ENCODE measurements around the gene ZNF335. TPM values are rescaled to one million over a fixed set of nuclear protein-coding genes. Genes with fewer than 3 reads are reported as not detected.

The ZNF335 gene
- total RNA-seq, 3 donors from 2014 or later: 39.7 to 46.4 (median 41.6) TPM

- no peak for ATAC-seq
- H3K4me3 Mint-ChIP-seq: no peak overlapping the region
- H3K27me3 Mint-ChIP-seq (ENCODE audit: low read depth): no peaks in the 10 kb centered on the region
- H3K9me3 Mint-ChIP-seq: no peaks in the 10 kb centered on the region
- H3K4me1 Mint-ChIP-seq (ENCODE audit: low read depth): peaks cover 26% of the 10 kb centered on the region
- H3K36me3 Mint-ChIP-seq (ENCODE audit: insufficient read depth): peaks cover 32% of the 10 kb centered on the region
- DNase-seq: no peak
Measured at GRCh38 chr20:45945678-45946148, 26.3 kb downstream of the ZNF335 start.

GRCh38 chr20:45944965-45945677, 26.9 kb downstream of the ZNF335 start:
- Mint-ChIP-seq H3K27me3 (ENCODE audit: low read depth) (no peaks in the 10 kb centered on the region), H3K4me1 (ENCODE audit: low read depth) (peaks cover 26% of the 10 kb centered on the region), H3K4me3 (no peak overlapping the region), H3K9me3 (no peaks in the 10 kb centered on the region), H3K36me3 (ENCODE audit: insufficient read depth) (peaks cover 32% of the 10 kb centered on the region)
- DNase-seq (no peak), ATAC-seq (no peak)

GRCh38 chr20:45944151-45944964, 27.6 kb downstream of the ZNF335 start:
- peaks cover 26% of the 10 kb centered on the region for H3K4me1 Mint-ChIP-seq (ENCODE audit: low read depth)
- ATAC-seq (peak; percentile 47 to 62), DNase-seq (no peak)
- H3K27me3 Mint-ChIP-seq (ENCODE audit: low read depth): no peaks in the 10 kb centered on the region
- H3K9me3 Mint-ChIP-seq: no peaks in the 10 kb centered on the region
- H3K4me3 Mint-ChIP-seq: no peak overlapping the region
- H3K36me3 Mint-ChIP-seq (ENCODE audit: insufficient read depth): peaks cover 35% of the 10 kb centered on the region

- Mint-ChIP-seq H3K4me1 (ENCODE audit: low read depth) (peaks cover 26% of the 10 kb centered on the region), H3K4me3 (no peak overlapping the region), H3K9me3 (no peaks in the 10 kb centered on the region), H3K36me3 (ENCODE audit: insufficient read depth) (peaks cover 32% of the 10 kb centered on the region), H3K27me3 (ENCODE audit: low read depth) (no peaks in the 10 kb centered on the region)
- no peak for DNase-seq
- no peak for ATAC-seq
Measured at GRCh38 chr20:45943613-45944012, 28.4 kb downstream of the ZNF335 start.

- no peaks in the 10 kb centered on the region for H3K27me3 Mint-ChIP-seq (ENCODE audit: low read depth)
- H3K4me1 Mint-ChIP-seq (ENCODE audit: low read depth): peaks cover 37% of the 10 kb centered on the region
- DNase-seq (no peak), ATAC-seq (no peak)
- H3K4me3 Mint-ChIP-seq: no peak overlapping the region
- H3K9me3 Mint-ChIP-seq: no peaks in the 10 kb centered on the region
- peaks cover 37% of the 10 kb centered on the region for H3K36me3 Mint-ChIP-seq (ENCODE audit: insufficient read depth)
Measured at GRCh38 chr20:45940469-45940868, 31.5 kb downstream of the ZNF335 start.

- DNase-seq: no peak
- ATAC-seq: no peak
- Mint-ChIP-seq H3K27me3 (ENCODE audit: low read depth) (no peaks in the 10 kb centered on the region), H3K9me3 (no peaks in the 10 kb centered on the region), H3K36me3 (ENCODE audit: insufficient read depth) (peaks cover 36% of the 10 kb centered on the region), H3K4me1 (ENCODE audit: low read depth) (peaks cover 37% of the 10 kb centered on the region), H3K4me3 (no peak overlapping the region)
Measured at GRCh38 chr20:45940053-45940452, 31.9 kb downstream of the ZNF335 start.

GRCh38 chr20:45938727-45939438, 33.1 kb downstream of the ZNF335 start:
- no peak overlapping the region for H3K4me3 Mint-ChIP-seq
- DNase-seq: no peak
- no peaks in the 10 kb centered on the region for H3K27me3 Mint-ChIP-seq (ENCODE audit: low read depth)
- no peaks in the 10 kb centered on the region for H3K9me3 Mint-ChIP-seq
- H3K4me1 Mint-ChIP-seq (ENCODE audit: low read depth): peaks cover 26% of the 10 kb centered on the region
- no peak for ATAC-seq
- peaks cover 30% of the 10 kb centered on the region for H3K36me3 Mint-ChIP-seq (ENCODE audit: insufficient read depth)

- Mint-ChIP-seq H3K27me3 (ENCODE audit: low read depth) (no peaks in the 10 kb centered on the region), H3K9me3 (no peaks in the 10 kb centered on the region), H3K36me3 (ENCODE audit: insufficient read depth) (peaks cover 23% of the 10 kb centered on the region), H3K4me3 (peak overlapping the region; percentile 59), H3K4me1 (ENCODE audit: low read depth) (peaks cover 28% of the 10 kb centered on the region)
- no peak for ATAC-seq
- no peak for DNase-seq
Measured at GRCh38 chr20:45937765-45938164, 34.2 kb downstream of the ZNF335 start.

GRCh38 chr20:45935416-45936046, 36.5 kb downstream of the ZNF335 start:
- no peaks in the 10 kb centered on the region for H3K9me3 Mint-ChIP-seq
- H3K4me1 Mint-ChIP-seq (ENCODE audit: low read depth): peaks cover 28% of the 10 kb centered on the region
- H3K27me3 Mint-ChIP-seq (ENCODE audit: low read depth): no peaks in the 10 kb centered on the region
- DNase-seq (no peak), ATAC-seq (no peak)
- peaks cover 20% of the 10 kb centered on the region for H3K36me3 Mint-ChIP-seq (ENCODE audit: insufficient read depth)
- H3K4me3 Mint-ChIP-seq: peak overlapping the region; percentile 87

- Mint-ChIP-seq H3K9me3 (no peaks in the 10 kb centered on the region), H3K4me1 (ENCODE audit: low read depth) (peaks cover 28% of the 10 kb centered on the region)
- peak; percentile 81 to 84 for ATAC-seq
Measured at GRCh38 chr20:45934586-45935415, 37.2 kb downstream of the ZNF335 start, which contains the start of gene PCIF1. Gene PCIF1 (plus strand): TSS chr20:45934683. CDS start chr20:45939000, 4,317 bp downstream.

GRCh38 chr20:45934046-45934585, 37.9 kb downstream of the ZNF335 start:
- H3K27me3 Mint-ChIP-seq (ENCODE audit: low read depth): no peaks in the 10 kb centered on the region
- ATAC-seq: peak; percentile 7 to 11
- no peaks in the 10 kb centered on the region for H3K9me3 Mint-ChIP-seq
- peak overlapping the region; percentile 93 for H3K4me3 Mint-ChIP-seq
- peaks cover 15% of the 10 kb centered on the region for H3K36me3 Mint-ChIP-seq (ENCODE audit: insufficient read depth)
- DNase-seq: no peak
- H3K4me1 Mint-ChIP-seq (ENCODE audit: low read depth): peaks cover 28% of the 10 kb centered on the region

More at GRCh38 chr20:45934586-45935415, 37.2 kb downstream of the ZNF335 start, which contains the start of gene PCIF1:
- Mint-ChIP-seq H3K27me3 (ENCODE audit: low read depth) (no peaks in the 10 kb centered on the region), H3K36me3 (ENCODE audit: insufficient read depth) (peaks cover 20% of the 10 kb centered on the region), H3K4me3 (peak within 1 kb of the TSS; percentile 93)
- DNase-seq: peak; percentile 98

GRCh38 chr20:45933266-45934045, 38.5 kb downstream of the ZNF335 start:
- H3K4me3 Mint-ChIP-seq: peak overlapping the region; percentile 93
- H3K27me3 Mint-ChIP-seq (ENCODE audit: low read depth): no peaks in the 10 kb centered on the region
- peaks cover 11% of the 10 kb centered on the region for H3K36me3 Mint-ChIP-seq (ENCODE audit: insufficient read depth)
- peaks cover 27% of the 10 kb centered on the region for H3K4me1 Mint-ChIP-seq (ENCODE audit: low read depth)
- peak; percentile 39 for DNase-seq
- no peaks in the 10 kb centered on the region for H3K9me3 Mint-ChIP-seq
- no peak for ATAC-seq

All from activated T-cell treated with anti-CD3 and anti-CD28 coated beads, Interleukin-2, amount 50 U/mL, for 4 hours (primary cell).